ENCODE data around the gene PHACTR1.

The PHACTR1 gene

GRCh38 chr6:13195803-13196202 is 479.2 kb downstream of the PHACTR1 start:
- no peak for TF ChIP-seq CTCF (IDR thresholded peaks at IDR 0.05; ENCODE audit: insufficient read depth, low read length, missing control alignments)
- ChIA-PET POLR2A (no interaction called here), CTCF (interaction anchor here (1.1 to 5.9 kb wide), 3 partner anchors 115 to 137 kb away, joined by 4 to 62 read pairs (median 12); partner anchors contain the start of gene TBC1D7)
- no peak for DNase-seq (ENCODE audit: low read depth, low spot score)
- H3K4me3 ChIP-seq (ENCODE audit: low read depth, low read length): no peak overlapping the region

- H3K4me3 ChIP-seq (ENCODE audit: low read depth, low read length): no peak overlapping the region
- CTCF ChIA-PET: no interaction called here
- TF ChIP-seq CTCF (IDR thresholded peaks at IDR 0.05; ENCODE audit: insufficient read depth, low read length, missing control alignments): no peak
- POLR2A ChIA-PET: no interaction called here
- no peak for DNase-seq (ENCODE audit: low read depth, low spot score)
Measured at GRCh38 chr6:13198168-13198567, 481.6 kb downstream of the PHACTR1 start.

- no peak for DNase-seq (ENCODE audit: low read depth, low spot score)
- ChIA-PET CTCF (no interaction called here), POLR2A (no interaction called here)
- TF ChIP-seq CTCF (IDR thresholded peaks at IDR 0.05; ENCODE audit: insufficient read depth, low read length, missing control alignments): no peak
- no peak overlapping the region for H3K4me3 ChIP-seq (ENCODE audit: low read depth, low read length)
Measured at GRCh38 chr6:13201336-13201735, 484.8 kb downstream of the PHACTR1 start.

GRCh38 chr6:13203145-13203544 is 486.6 kb downstream of the PHACTR1 start:
- ChIA-PET CTCF (no interaction called here), POLR2A (no interaction called here)
- H3K4me3 ChIP-seq (ENCODE audit: low read depth, low read length): no peak overlapping the region
- TF ChIP-seq CTCF (IDR thresholded peaks at IDR 0.05; ENCODE audit: insufficient read depth, low read length, missing control alignments): no peak
- no peak for DNase-seq (ENCODE audit: low read depth, low spot score)

GRCh38 chr6:13205106-13205505 is 488.5 kb downstream of the PHACTR1 start:
- POLR2A ChIA-PET: no interaction called here

GRCh38 chr6:13212096-13212495 is 495.5 kb downstream of the PHACTR1 start:
- DNase-seq (ENCODE audit: low read depth, low spot score): no peak
- CTCF ChIA-PET: no interaction called here
- no peak overlapping the region for H3K4me3 ChIP-seq (ENCODE audit: low read depth, low read length)
- TF ChIP-seq CTCF (IDR thresholded peaks at IDR 0.05; ENCODE audit: insufficient read depth, low read length, missing control alignments): no peak
- POLR2A ChIA-PET: no interaction called here

More at GRCh38 chr6:13205106-13205505, 488.5 kb downstream of the PHACTR1 start:
- no peak overlapping the region for H3K4me3 ChIP-seq (ENCODE audit: low read depth, low read length)
- DNase-seq (ENCODE audit: low read depth, low spot score): no peak
- no peak for TF ChIP-seq CTCF (IDR thresholded peaks at IDR 0.05; ENCODE audit: insufficient read depth, low read length, missing control alignments)
- CTCF ChIA-PET: no interaction called here
